K562 (cell line): Measurements from ENCODE around the gene CST3. TPM values are rescaled to one million over a fixed set of nuclear protein-coding genes. Genes with fewer than 3 reads are reported as not detected.

Source experiments
- ATAC-seq: fragments of 200-7000 bp; cut with Tn5 transposase; 3 replicates; pipeline ENCODE4 v1.9.1; 2020; ENCODE audit warnings: moderate library complexity
- BruUV-seq: library from RNA; stranded (reverse); fragments of 400-500 nt; replicated peaks from 2 replicates; lab custom pipeline; 2021; lab: Mats Ljungman, UMichigan
- CTCF ChIA-PET: fragments of 300-600 bp; formaldehyde crosslinking; extraction: SDS; loops from one replicate; lab custom pipeline; 2021; ENCODE audit warnings: low intra/inter-chr PET ratio; lab: Yijun Ruan, JAX
- POLR2A ChIA-PET: fragments of 300-600, 350-650 bp; sonication (Branson Sonifier 250); formaldehyde crosslinking; extraction: SDS; loops from one replicate; lab custom pipeline; 2021; ENCODE audit warnings: antibody characterized with exemption, inconsistent platforms; lab: Yijun Ruan, JAX
- DNase-seq, 4 experiments: peaks; one replicate each; pipeline versions ENCODE4 v3.0.0 to v3.0.0-alpha.2; 2011 to 2018; ENCODE audit warnings: low spot score in 3 of 4, mixed read lengths in 3 of 4; ENCODE audit errors: extremely low read depth in 1 of 4
- FAIRE-seq: peaks from 2 replicates; lab custom pipeline; 2011; peaks lifted over from hg19 to GRCh38; lab: Jason Lieb, UNC
- H2AFZ ChIP-seq: 2 replicates; pipeline ENCODE4 v1.6.0; 2011; ENCODE audit warnings: low read depth, low read length, control low read depth, inconsistent platforms
- H3K27ac ChIP-seq: fragments of 200-600 bp; 3 replicates; pipeline ENCODE4 v1.8.0; 2011; ENCODE audit warnings: low read depth, mild to moderate bottlenecking, control low read depth, inconsistent platforms, low read length, moderate library complexity, mixed read lengths; ENCODE audit errors: extremely low read depth
- H3K27me3 ChIP-seq, 2 experiments: fragments of 300-600 bp in 1 of 2; 2 replicates in 1 of 2; 3 replicates in 1 of 2; pipeline versions ENCODE4 v1.6.0 to v1.8.0; 2011; ENCODE audit warnings: inconsistent platforms in 2 of 2, low read length in 2 of 2, mild to moderate bottlenecking in 1 of 2, mixed read lengths in 1 of 2, moderate library complexity in 1 of 2; ENCODE audit not compliant: control insufficient read depth in 2 of 2, insufficient read depth in 2 of 2
- H3K36me3 ChIP-seq: fragments of 300-600 bp; 3 replicates; pipeline ENCODE4 v1.8.0; 2011; ENCODE audit warnings: mild to moderate bottlenecking, low read length, inconsistent platforms; ENCODE audit not compliant: control insufficient read depth, insufficient read depth
- H3K4me1 ChIP-seq, 2 experiments: fragments of 200-600 bp in 1 of 2; replicated peaks in 1 of 2; 2 replicates in 1 of 2; 3 replicates in 1 of 2; pipeline versions ENCODE4 v1.5.1 to v1.8.0; 2011; ENCODE audit warnings: inconsistent platforms in 2 of 2, low read length in 2 of 2, mild to moderate bottlenecking in 1 of 2, mixed read lengths in 1 of 2, moderate library complexity in 1 of 2; ENCODE audit not compliant: control insufficient read depth in 2 of 2, insufficient read depth in 2 of 2
- H3K4me2 ChIP-seq: 2 replicates; pipeline ENCODE4 v1.6.1; 2011; ENCODE audit warnings: low read length, control low read depth, inconsistent platforms, mixed read lengths; ENCODE audit not compliant: insufficient read depth
- H3K4me3 ChIP-seq: fragments of 200-600 bp; sonication (generic), shearing (Covaris generic); 2 replicates; pipeline ENCODE4 v1.5.1; 2016; ENCODE audit warnings: control low read depth, inconsistent platforms
- H3K79me2 ChIP-seq: fragments of 200-600 bp; 3 replicates; pipeline ENCODE4 v1.8.0; 2011; ENCODE audit warnings: low read length, inconsistent platforms; ENCODE audit not compliant: control insufficient read depth, insufficient read depth
- H3K9ac ChIP-seq, 2 experiments: 2 replicates each; pipeline versions ENCODE4 v1.6.0 to v1.6.1; 2011; ENCODE audit warnings: low read depth in 2 of 2, low read length in 2 of 2, control low read depth in 1 of 2, inconsistent platforms in 1 of 2, mild to moderate bottlenecking in 1 of 2, mixed read lengths in 1 of 2; ENCODE audit not compliant: insufficient read depth in 1 of 2
- H3K9me1 ChIP-seq: one replicate; pipeline ENCODE4 v1.6.0; 2011; ENCODE audit warnings: inconsistent platforms, mild to moderate bottlenecking, low read length, moderate library complexity; ENCODE audit not compliant: control insufficient read depth, insufficient read depth
- H3K9me3 ChIP-seq: replicated peaks from 2 replicates; pipeline ENCODE4 v1.5.1; 2011; ENCODE audit warnings: low read depth, low read length, inconsistent platforms; ENCODE audit not compliant: control insufficient read depth, insufficient read depth
- H4K20me1 ChIP-seq: replicated peaks from 2 replicates; pipeline ENCODE4 v1.6.1; 2011; ENCODE audit warnings: low read length, inconsistent platforms, mixed read lengths; ENCODE audit not compliant: control insufficient read depth, insufficient read depth
- BHLHE40 ChIP-seq: IDR thresholded peaks from 2 replicates; pipeline ENCODE4 v1.6.1; 2011; ENCODE audit warnings: low read length, improper control_type of control experiment
- CSDE1 ChIP-seq, 2 experiments: fragments of 450-650 bp; IDR thresholded peaks; 2 replicates each; pipeline ENCODE4 v1.6.1; 2016; ENCODE audit warnings: mild to moderate bottlenecking in 1 of 2
- HMG20B ChIP-seq: fragments of 250-450 bp; sonication (Bioruptor Pico); IDR thresholded peaks from 2 replicates; pipeline ENCODE4 v1.5.0; 2021; ENCODE audit warnings: mild to moderate bottlenecking
- ILF3 ChIP-seq: fragments of 450-650 bp; IDR thresholded peaks from 2 replicates; pipeline ENCODE4 v1.6.1; 2018; ENCODE audit warnings: antibody characterized with exemption, mild to moderate bottlenecking, moderate library complexity, borderline replicate concordance
- LCOR ChIP-seq: sonication (generic); formaldehyde crosslinking; IDR thresholded peaks from 2 replicates; pipeline ENCODE4 v1.8.0; 2022; ENCODE audit warnings: mild to moderate bottlenecking, missing genetic modification reagents
- PCBP1 ChIP-seq: fragments of 200-400 bp; formaldehyde crosslinking; IDR thresholded peaks from 2 replicates; pipeline ENCODE4 v1.6.1; 2018; ENCODE audit warnings: mild to moderate bottlenecking, low read depth, low read length; ENCODE audit not compliant: poor library complexity, severe bottlenecking
- ZBTB5 ChIP-seq: fragments of 450-650 bp; IDR thresholded peaks from 2 replicates; pipeline ENCODE4 v1.6.1; 2017; ENCODE audit warnings: antibody characterized with exemption
- ZFX ChIP-seq: sonication (generic); formaldehyde crosslinking; IDR thresholded peaks from 2 replicates; pipeline ENCODE4 v1.8.0; 2022; ENCODE audit warnings: mild to moderate bottlenecking, missing genetic modification reagents, moderate library complexity
- ZNF253 ChIP-seq: fragments of 250-450 bp; sonication (Bioruptor Pico); conservative IDR thresholded peaks from 2 replicates; pipeline ENCODE4 v1.6.1; 2021; ENCODE audit warnings: mild to moderate bottlenecking
- ZNF354B ChIP-seq: fragments of 250-450 bp; sonication (Bioruptor Pico); IDR thresholded peaks from 2 replicates; pipeline ENCODE4 v1.4.0; 2020
- ZNF77 ChIP-seq: fragments of 250-450 bp; sonication (Bioruptor Pico); IDR thresholded peaks from 2 replicates; pipeline ENCODE4 v1.5.0; 2020
- WGBS: fragments of 100-300 bp; shearing (Covaris generic); methylation state at CpG from one replicate; pipeline ENCODE4 v1.1.6; 2016; ENCODE audit warnings: low coverage, mixed read lengths; ENCODE audit not compliant: insufficient coverage; ENCODE audit errors: missing lambda C conversion rate; 5-methylcytosine and 5-hydroxymethylcytosine counted together
- in situ Hi-C: fragments of 300-500 bp; cut with MboI; formaldehyde crosslinking; loops from 4 replicates; pipeline ENCODE4 v1.15.0; 2018; ENCODE audit warnings: inconsistent platforms, mixed read lengths
- intact Hi-C: fragments of 100-400 bp; cut with micrococcal nuclease; formaldehyde crosslinking; loops from 2 replicates; pipeline ENCODE4 v1.14.2; 2022
- polyA plus RNA-seq, 8 experiments: library from polyadenylated mRNA; depleted of rRNA in 4 of 8; stranded (reverse) in 5 of 8; unstranded in 3 of 8; fragments of >200 nt; fragmentation: Nextera tagmentation in 2 of 8; fragmentation: Illumina TruSeq in 1 of 8; extraction: Ambion mirVana in 2 of 8; extraction: Trizol in 1 of 8; gene quantifications; 2 replicates each; pipeline versions ENCODE4 v1.2.1 to v1.2.3, GENCODE V29; 2011 to 2014; ENCODE audit warnings: inconsistent platforms in 1 of 8, missing spikeins in 1 of 8
- total RNA-seq, 7 experiments: library from RNA; depleted of rRNA in 6 of 7; stranded (reverse); fragments of >200 nt in 6 of 7; fragmentation: Illumina TruSeq in 2 of 7; extraction: Trizol in 2 of 7; gene quantifications; 2 replicates each; pipeline versions ENCODE4 v1.2.1 to v1.2.3, GENCODE V29; 2011 to 2021; ENCODE audit warnings: low replicate concordance in 1 of 7
- TF ChIP-seq, protein P1 (sequence below), 2 experiments: fragments of 200-800 bp in 1 of 2; sonication (Bioruptor generic) in 1 of 2; sonication (generic) in 1 of 2; formaldehyde crosslinking in 1 of 2; IDR thresholded peaks in 1 of 2; conservative IDR thresholded peaks in 1 of 2; 2 replicates each; pipeline versions ENCODE4 v1.5.0 to v1.6.1; 2016 to 2020; ENCODE audit warnings: missing compliant biosample characterization in 1 of 2, missing genetic modification characterization in 1 of 2, missing genetic modification reagents in 1 of 2
- TF ChIP-seq, protein P2 (sequence below): fragments of 450-650 bp; IDR thresholded peaks from 2 replicates; pipeline ENCODE4 v1.7.1; 2018; ENCODE audit warnings: mild to moderate bottlenecking, low read depth; ENCODE audit not compliant: partially characterized antibody
- TF ChIP-seq, protein P3 (sequence below): conservative IDR thresholded peaks from 2 replicates; pipeline ENCODE4 v1.6.1; 2011; ENCODE audit warnings: low read depth, mild to moderate bottlenecking, low read length; ENCODE audit not compliant: control insufficient read depth

CST3 gene
- total and polyA plus RNA-seq, 9 of the 15 experiments (the other 6 are each of a cell fraction or from before 2014, with no cell fraction given), result 8.7 to 113 (median 48.5) TPM

- Histone ChIP-seq H3K27ac (no peak overlapping the region), H3K4me3 (no peak overlapping the region), H2AFZ (no peak overlapping the region), H3K36me3 (no peaks in the 10 kb centered on the region), H3K4me1 (peaks cover 2 to 6% of the 10 kb centered on the region in 2 experiments; a peak in 3 of 5 replicates), H3K4me2 (no peak overlapping the region), H4K20me1 (no peaks in the 10 kb centered on the region), H3K79me2 (no peaks in the 10 kb centered on the region), H3K27me3 (no peaks in the 10 kb centered on the region), H3K9me1 (no peaks in the 10 kb centered on the region), H3K9me3 (no peaks in the 10 kb centered on the region), H3K9ac (no peak overlapping the region)
- FAIRE-seq, result no peak
- intact Hi-C loops, result no loop called here
- in situ Hi-C loops, result no loop called here
- CTCF ChIA-PET, result no interaction called here
- WGBS, result 9% methylated on average over 3 of the region's 5 CpGs
- no peak for DNase-seq
- ATAC-seq, result no peak
- POLR2A ChIA-PET, result no interaction called here
- BruUV-seq, result no TSS peak
- no peak for TF ChIP-seq ZNF253
- no peak for TF ChIP-seq ZFX (CRISPR knock-in tag)
- TF ChIP-seq BHLHE40, result no peak
- TF ChIP-seq ILF3, result no peak
- TF ChIP-seq, protein P1, sequence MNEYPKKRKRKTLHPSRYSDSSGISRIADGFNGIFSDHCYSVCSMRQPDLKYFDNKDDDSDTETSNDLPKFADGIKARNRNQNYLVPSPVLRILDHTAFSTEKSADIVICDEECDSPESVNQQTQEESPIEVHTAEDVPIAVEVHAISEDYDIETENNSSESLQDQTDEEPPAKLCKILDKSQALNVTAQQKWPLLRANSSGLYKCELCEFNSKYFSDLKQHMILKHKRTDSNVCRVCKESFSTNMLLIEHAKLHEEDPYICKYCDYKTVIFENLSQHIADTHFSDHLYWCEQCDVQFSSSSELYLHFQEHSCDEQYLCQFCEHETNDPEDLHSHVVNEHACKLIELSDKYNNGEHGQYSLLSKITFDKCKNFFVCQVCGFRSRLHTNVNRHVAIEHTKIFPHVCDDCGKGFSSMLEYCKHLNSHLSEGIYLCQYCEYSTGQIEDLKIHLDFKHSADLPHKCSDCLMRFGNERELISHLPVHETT (CRISPR knock-in tag; conservative IDR thresholded peaks at IDR 0.05 in 1 of 2, IDR thresholded peaks at IDR 0.05 in 1 of 2), result no peak
- no peak for TF ChIP-seq HMG20B (CRISPR knock-in tag)
- TF ChIP-seq, protein P2, sequence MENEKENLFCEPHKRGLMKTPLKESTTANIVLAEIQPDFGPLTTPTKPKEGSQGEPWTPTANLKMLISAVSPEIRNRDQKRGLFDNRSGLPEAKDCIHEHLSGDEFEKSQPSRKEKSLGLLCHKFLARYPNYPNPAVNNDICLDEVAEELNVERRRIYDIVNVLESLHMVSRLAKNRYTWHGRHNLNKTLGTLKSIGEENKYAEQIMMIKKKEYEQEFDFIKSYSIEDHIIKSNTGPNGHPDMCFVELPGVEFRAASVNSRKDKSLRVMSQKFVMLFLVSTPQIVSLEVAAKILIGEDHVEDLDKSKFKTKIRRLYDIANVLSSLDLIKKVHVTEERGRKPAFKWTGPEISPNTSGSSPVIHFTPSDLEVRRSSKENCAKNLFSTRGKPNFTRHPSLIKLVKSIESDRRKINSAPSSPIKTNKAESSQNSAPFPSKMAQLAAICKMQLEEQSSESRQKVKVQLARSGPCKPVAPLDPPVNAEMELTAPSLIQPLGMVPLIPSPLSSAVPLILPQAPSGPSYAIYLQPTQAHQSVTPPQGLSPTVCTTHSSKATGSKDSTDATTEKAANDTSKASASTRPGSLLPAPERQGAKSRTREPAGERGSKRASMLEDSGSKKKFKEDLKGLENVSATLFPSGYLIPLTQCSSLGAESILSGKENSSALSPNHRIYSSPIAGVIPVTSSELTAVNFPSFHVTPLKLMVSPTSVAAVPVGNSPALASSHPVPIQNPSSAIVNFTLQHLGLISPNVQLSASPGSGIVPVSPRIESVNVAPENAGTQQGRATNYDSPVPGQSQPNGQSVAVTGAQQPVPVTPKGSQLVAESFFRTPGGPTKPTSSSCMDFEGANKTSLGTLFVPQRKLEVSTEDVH, result no peak
- no peak for TF ChIP-seq ZNF77 (CRISPR knock-in tag)
- TF ChIP-seq, protein P3, sequence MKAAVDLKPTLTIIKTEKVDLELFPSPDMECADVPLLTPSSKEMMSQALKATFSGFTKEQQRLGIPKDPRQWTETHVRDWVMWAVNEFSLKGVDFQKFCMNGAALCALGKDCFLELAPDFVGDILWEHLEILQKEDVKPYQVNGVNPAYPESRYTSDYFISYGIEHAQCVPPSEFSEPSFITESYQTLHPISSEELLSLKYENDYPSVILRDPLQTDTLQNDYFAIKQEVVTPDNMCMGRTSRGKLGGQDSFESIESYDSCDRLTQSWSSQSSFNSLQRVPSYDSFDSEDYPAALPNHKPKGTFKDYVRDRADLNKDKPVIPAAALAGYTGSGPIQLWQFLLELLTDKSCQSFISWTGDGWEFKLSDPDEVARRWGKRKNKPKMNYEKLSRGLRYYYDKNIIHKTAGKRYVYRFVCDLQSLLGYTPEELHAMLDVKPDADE, result no peak
- no peak for TF ChIP-seq ZNF354B
- no peak for TF ChIP-seq CSDE1 (IDR thresholded peaks at IDR 0.05)
- TF ChIP-seq LCOR (CRISPR knock-in tag), result no peak
- no peak for TF ChIP-seq PCBP1
- no peak for TF ChIP-seq ZBTB5
Measured at GRCh38 chr20:23585449-23585807, 52.3 kb downstream of the CST3 start.
